Measurements from ENCODE around the gene RNF115.
"Not testable (repeated sequence)": the region's sequence is repeated elsewhere in the genome, so short reads cannot be mapped to it uniquely, and the experiment has no call there.

GRCh38 chr1:145762001-145762400, 61.9 kb downstream of the RNF115 start:
- TF ChIP-seq, protein P1, sequence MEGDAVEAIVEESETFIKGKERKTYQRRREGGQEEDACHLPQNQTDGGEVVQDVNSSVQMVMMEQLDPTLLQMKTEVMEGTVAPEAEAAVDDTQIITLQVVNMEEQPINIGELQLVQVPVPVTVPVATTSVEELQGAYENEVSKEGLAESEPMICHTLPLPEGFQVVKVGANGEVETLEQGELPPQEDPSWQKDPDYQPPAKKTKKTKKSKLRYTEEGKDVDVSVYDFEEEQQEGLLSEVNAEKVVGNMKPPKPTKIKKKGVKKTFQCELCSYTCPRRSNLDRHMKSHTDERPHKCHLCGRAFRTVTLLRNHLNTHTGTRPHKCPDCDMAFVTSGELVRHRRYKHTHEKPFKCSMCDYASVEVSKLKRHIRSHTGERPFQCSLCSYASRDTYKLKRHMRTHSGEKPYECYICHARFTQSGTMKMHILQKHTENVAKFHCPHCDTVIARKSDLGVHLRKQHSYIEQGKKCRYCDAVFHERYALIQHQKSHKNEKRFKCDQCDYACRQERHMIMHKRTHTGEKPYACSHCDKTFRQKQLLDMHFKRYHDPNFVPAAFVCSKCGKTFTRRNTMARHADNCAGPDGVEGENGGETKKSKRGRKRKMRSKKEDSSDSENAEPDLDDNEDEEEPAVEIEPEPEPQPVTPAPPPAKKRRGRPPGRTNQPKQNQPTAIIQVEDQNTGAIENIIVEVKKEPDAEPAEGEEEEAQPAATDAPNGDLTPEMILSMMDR (IDR thresholded peaks at IDR 0.05) = not testable (repeated sequence)
- not testable (repeated sequence) for TF ChIP-seq POLR2A (IDR thresholded peaks at IDR 0.05)
